Chondrocyte (in vitro differentiated cells): ENCODE results near the gene CROT. TPM values are rescaled to one million over a fixed set of nuclear protein-coding genes. Genes with fewer than 3 reads are reported as not detected.

Source experiments
- DNase-seq: peaks from one replicate; pipeline ENCODE4 v3.0.0; 2021; ENCODE audit warnings: mixed read lengths, low spot score
- H3K27ac Mint-ChIP-seq: one replicate; pipeline ENCODE4 v1.8.0; 2021; ENCODE audit warnings: mild to moderate bottlenecking, moderate library complexity, mixed read lengths; ENCODE audit not compliant: unreplicated experiment
- H3K27me3 Mint-ChIP-seq: 2 replicates; pipeline ENCODE4 v1.8.0; 2021; ENCODE audit warnings: low read depth, mixed read lengths
- H3K36me3 Mint-ChIP-seq: 2 replicates; pipeline ENCODE4 v1.8.0; 2021; ENCODE audit warnings: low read depth, mixed read lengths
- H3K4me1 Mint-ChIP-seq: 2 replicates; pipeline ENCODE4 v1.8.0; 2021; ENCODE audit warnings: low read depth, mild to moderate bottlenecking, mixed read lengths
- H3K4me3 Mint-ChIP-seq: one replicate; pipeline ENCODE4 v1.8.0; 2021; ENCODE audit warnings: mild to moderate bottlenecking, moderate library complexity, mixed read lengths; ENCODE audit not compliant: unreplicated experiment
- H3K9me3 Mint-ChIP-seq: 2 replicates; pipeline ENCODE4 v1.8.0; 2021; ENCODE audit warnings: low read depth, mixed read lengths
- CTCF ChIP-seq: fragments of 200-600 bp; sonication (generic); IDR thresholded peaks from 2 replicates; pipeline ENCODE4 v1.5.0; 2021; ENCODE audit warnings: antibody characterized with exemption, mild to moderate bottlenecking, moderate library complexity
- total RNA-seq: library from RNA; stranded (reverse); gene quantifications from 3 replicates; pipeline ENCODE4 v1.2.1, GENCODE V29; 2021

CROT gene
- total RNA-seq, 1 donor from 2014 or later = 12.6 TPM

- no peak for DNase-seq
- no peaks in the 10 kb centered on the region for H3K27me3 Mint-ChIP-seq
- no peak overlapping the region for H3K4me3 Mint-ChIP-seq
- peaks cover 31% of the 10 kb centered on the region for H3K36me3 Mint-ChIP-seq
- H3K27ac Mint-ChIP-seq = no peak overlapping the region
- H3K4me1 Mint-ChIP-seq = no peaks in the 10 kb centered on the region
- peaks cover 12% of the 10 kb centered on the region for H3K9me3 Mint-ChIP-seq
- TF ChIP-seq CTCF = no peak
Measured at GRCh38 chr7:87391020-87391701, 45.7 kb downstream of the CROT start.

GRCh38 chr7:87395442-87396020, 50.1 kb downstream of the CROT start:
- TF ChIP-seq CTCF = no peak
- DNase-seq = no peak
- peaks cover 16% of the 10 kb centered on the region for H3K36me3 Mint-ChIP-seq
- no peak overlapping the region for H3K4me3 Mint-ChIP-seq
- peaks cover 16% of the 10 kb centered on the region for H3K4me1 Mint-ChIP-seq
- no peak overlapping the region for H3K27ac Mint-ChIP-seq
- H3K27me3 Mint-ChIP-seq = no peaks in the 10 kb centered on the region
- peaks cover 6% of the 10 kb centered on the region for H3K9me3 Mint-ChIP-seq

GRCh38 chr7:87398446-87398845, 53.0 kb downstream of the CROT start:
- TF ChIP-seq CTCF = no peak
- peaks cover 16% of the 10 kb centered on the region for H3K4me1 Mint-ChIP-seq
- peak overlapping the region; percentile 70 for H3K27ac Mint-ChIP-seq
- no peaks in the 10 kb centered on the region for H3K27me3 Mint-ChIP-seq
- H3K9me3 Mint-ChIP-seq = peaks cover 6% of the 10 kb centered on the region
- H3K36me3 Mint-ChIP-seq = peaks cover 11% of the 10 kb centered on the region
- no peak for DNase-seq
- H3K4me3 Mint-ChIP-seq = no peak overlapping the region

GRCh38 chr7:87404674-87405073, 59.2 kb downstream of the CROT start:
- peaks cover 3% of the 10 kb centered on the region for H3K27me3 Mint-ChIP-seq
- H3K4me3 Mint-ChIP-seq = no peak overlapping the region
- H3K4me1 Mint-ChIP-seq = no peaks in the 10 kb centered on the region
- H3K36me3 Mint-ChIP-seq = no peaks in the 10 kb centered on the region
- no peak for DNase-seq
- peaks cover 4% of the 10 kb centered on the region for H3K9me3 Mint-ChIP-seq
- H3K27ac Mint-ChIP-seq = no peak overlapping the region
- no peak for TF ChIP-seq CTCF

GRCh38 chr7:87411186-87411585, 65.7 kb downstream of the CROT start:
- Mint-ChIP-seq H3K4me1 (no peaks in the 10 kb centered on the region), H3K27ac (no peak overlapping the region), H3K9me3 (peaks cover 4% of the 10 kb centered on the region), H3K36me3 (no peaks in the 10 kb centered on the region), H3K4me3 (no peak overlapping the region), H3K27me3 (peaks cover 8% of the 10 kb centered on the region)
- no peak for TF ChIP-seq CTCF
- no peak for DNase-seq
